HepG2 (cell line): ENCODE measurements around the gene PIK3C3. TPM values are rescaled to one million over a fixed set of nuclear protein-coding genes. Genes with fewer than 3 reads are reported as not detected.

ENCODE experiments used
- ATAC-seq: fragments of 200-7000 bp; cut with Tn5 transposase; 3 replicates; pipeline ENCODE4 v1.9.1; 2020; ENCODE audit warnings: mild to moderate bottlenecking, moderate library complexity
- BruUV-seq: library from RNA; stranded (reverse); fragments of 400-500 nt; replicated peaks from 2 replicates; lab custom pipeline; 2021; lab: Mats Ljungman, UMichigan
- CTCF ChIA-PET: fragments of 300-600 bp; formaldehyde crosslinking; extraction: SDS; loops from one replicate; lab custom pipeline; 2021; ENCODE audit warnings: low total read pairs, inconsistent platforms, low intra/inter-chr PET ratio; lab: Yijun Ruan, JAX
- POLR2A ChIA-PET: fragments of 350-600 bp; sonication (Branson Sonifier 250); formaldehyde crosslinking; loops from one replicate; lab custom pipeline; 2020; ENCODE audit warnings: antibody characterized with exemption, inconsistent platforms; lab: Yijun Ruan, JAX
- DNase-seq: peaks from one replicate; pipeline ENCODE4 v3.0.0-alpha.2; 2015; ENCODE audit warnings: low spot score
- FAIRE-seq: peaks from 3 replicates; lab custom pipeline; 2011; peaks lifted over from hg19 to GRCh38; lab: Jason Lieb, UNC
- H2AFZ ChIP-seq: one replicate; pipeline ENCODE4 v1.6.1; 2011; ENCODE audit warnings: low read length, inconsistent platforms
- H3K27ac ChIP-seq: fragments of 300-600 bp; 3 replicates; pipeline ENCODE4 v1.8.0; 2011; ENCODE audit warnings: mixed run types, mild to moderate bottlenecking, mixed read lengths, low read length, inconsistent platforms; ENCODE audit not compliant: insufficient read depth; ENCODE audit errors: extremely low read length
- H3K27me3 ChIP-seq, 2 experiments: fragments of 200-600 bp in 1 of 2; 2 replicates in 1 of 2; 3 replicates in 1 of 2; pipeline versions ENCODE4 v1.6.0 to v1.8.0; 2011; ENCODE audit warnings: low read length in 2 of 2, mild to moderate bottlenecking in 2 of 2, moderate library complexity in 2 of 2, inconsistent platforms in 1 of 2; ENCODE audit not compliant: insufficient read depth in 2 of 2, control insufficient read depth in 1 of 2
- H3K36me3 ChIP-seq, 2 experiments: fragments of 200-600 bp in 1 of 2; replicated peaks in 1 of 2; 2 replicates in 1 of 2; 3 replicates in 1 of 2; pipeline versions ENCODE4 v1.5.1 to v1.8.0; 2011; ENCODE audit warnings: low read length in 2 of 2, inconsistent platforms in 1 of 2; ENCODE audit not compliant: insufficient read depth in 2 of 2, control insufficient read depth in 1 of 2
- H3K4me1 ChIP-seq: 2 replicates; pipeline ENCODE4 v1.5.1; 2012; ENCODE audit warnings: low read length, inconsistent platforms; ENCODE audit not compliant: insufficient read depth
- H3K4me2 ChIP-seq: 2 replicates; pipeline ENCODE4 v1.6.0; 2011; ENCODE audit warnings: low read depth, low read length, inconsistent platforms
- H3K4me3 ChIP-seq, 3 experiments: fragments of 200-600 bp in 1 of 3; sonication (generic), shearing (Covaris generic) in 1 of 3; replicated peaks in 1 of 3; 2 replicates each; pipeline ENCODE4 v1.5.1; 2011 to 2016; ENCODE audit warnings: low read length in 3 of 3, inconsistent platforms in 2 of 3, low read depth in 2 of 3, mild to moderate bottlenecking in 2 of 3, control low read depth in 1 of 3, mixed read lengths in 1 of 3; ENCODE audit not compliant: insufficient read depth in 1 of 3
- H3K79me2 ChIP-seq: one replicate; pipeline ENCODE4 v1.6.1; 2011; ENCODE audit warnings: low read length, inconsistent platforms; ENCODE audit not compliant: insufficient read depth
- H3K9ac ChIP-seq: 2 replicates; pipeline ENCODE4 v1.6.0; 2011; ENCODE audit warnings: mild to moderate bottlenecking, low read depth, low read length, inconsistent platforms; ENCODE audit not compliant: insufficient read depth
- H3K9me3 ChIP-seq: 2 replicates; pipeline ENCODE4 v1.5.1; 2012; ENCODE audit warnings: mild to moderate bottlenecking, low read length
- H4K20me1 ChIP-seq: 2 replicates; pipeline ENCODE4 v1.6.0; 2011; ENCODE audit warnings: inconsistent platforms, mild to moderate bottlenecking, low read length, moderate library complexity; ENCODE audit not compliant: insufficient read depth
- BRD4 ChIP-seq: sonication (generic); formaldehyde crosslinking; IDR thresholded peaks from 2 replicates; pipeline ENCODE4 v1.4.0; 2020; ENCODE audit warnings: missing genetic modification reagents
- CENPT ChIP-seq: sonication (generic); formaldehyde crosslinking; IDR thresholded peaks from 2 replicates; pipeline ENCODE4 v1.8.0; 2022; ENCODE audit warnings: low read depth, mild to moderate bottlenecking, moderate library complexity, missing genetic modification reagents
- CREM ChIP-seq, 2 experiments: sonication (generic) in 1 of 2; formaldehyde crosslinking in 1 of 2; IDR thresholded peaks; 2 replicates each; pipeline versions ENCODE4 v1.4.0 to v1.6.1; 2016 to 2020; ENCODE audit warnings: antibody characterized with exemption in 1 of 2, mild to moderate bottlenecking in 1 of 2, missing genetic modification reagents in 1 of 2
- HMG20B ChIP-seq: conservative IDR thresholded peaks from 2 replicates; pipeline ENCODE4 v1.6.1; 2016; ENCODE audit warnings: missing genetic modification reagents, missing compliant biosample characterization
- HNF4A ChIP-seq: sonication (generic); formaldehyde crosslinking; IDR thresholded peaks from 2 replicates; pipeline ENCODE4 v1.4.0; 2020; ENCODE audit warnings: missing genetic modification reagents
- HNRNPL ChIP-seq: fragments of 200-400 bp; formaldehyde crosslinking; IDR thresholded peaks from 2 replicates; pipeline ENCODE4 v1.6.1; 2017; ENCODE audit warnings: mild to moderate bottlenecking, low read depth, low read length
- IKZF1 ChIP-seq: fragments of 450-650 bp; IDR thresholded peaks from 2 replicates; pipeline ENCODE4 v1.7.1; 2016
- SRF ChIP-seq: IDR thresholded peaks from 2 replicates; pipeline ENCODE4 v1.6.1; 2011; ENCODE audit warnings: mild to moderate bottlenecking, low read depth, low read length, moderate library complexity
- THAP11 ChIP-seq: IDR thresholded peaks from 2 replicates; pipeline ENCODE4 v1.6.1; 2016; ENCODE audit warnings: missing biosample characterization, missing genetic modification reagents
- TMF1 ChIP-seq: sonication (generic); formaldehyde crosslinking; IDR thresholded peaks from 2 replicates; pipeline ENCODE4 v1.8.1; 2022; ENCODE audit warnings: low read depth, missing genetic modification reagents
- UBTF ChIP-seq: sonication (generic); formaldehyde crosslinking; IDR thresholded peaks from 2 replicates; pipeline ENCODE4 v1.4.0; 2020; ENCODE audit warnings: mild to moderate bottlenecking, missing genetic modification reagents
- ZFP1 ChIP-seq: IDR thresholded peaks from 2 replicates; pipeline ENCODE4 v1.6.1; 2016
- ZNF12 ChIP-seq: sonication (generic); formaldehyde crosslinking; IDR thresholded peaks from 2 replicates; pipeline ENCODE4 v1.5.0; 2020; ENCODE audit warnings: missing genetic modification reagents
- ZNF781 ChIP-seq: sonication (generic); formaldehyde crosslinking; IDR thresholded peaks from 2 replicates; pipeline ENCODE4 v1.5.1; 2020; ENCODE audit warnings: borderline replicate concordance, mild to moderate bottlenecking, missing genetic modification reagents; ENCODE audit errors: not compliant biosample characterization
- ZNF839 ChIP-seq: sonication (generic); formaldehyde crosslinking; IDR thresholded peaks from 2 replicates; pipeline ENCODE4 v1.4.0; 2020; ENCODE audit warnings: missing genetic modification reagents, mild to moderate bottlenecking, borderline replicate concordance
- WGBS: methylation state at CpG from one replicate; pipeline ENCODE4 v1.1.6; 2017; ENCODE audit warnings: low lambda C conversion rate; 5-methylcytosine and 5-hydroxymethylcytosine counted together
- in situ Hi-C: cut with HindIII; loops from 2 replicates; pipeline ENCODE4 v1.10.0; 2017; ENCODE audit warnings: low pct_unique_long_range_greater_than_20kb; ENCODE audit not compliant: extremely low pct_ligation_motif_present
- intact Hi-C: fragments of 100-400 bp; cut with micrococcal nuclease; formaldehyde crosslinking; loops from one replicate; pipeline ENCODE4 v1.10.0; 2022; ENCODE audit not compliant: unreplicated experiment
- polyA plus RNA-seq, 8 experiments: library from polyadenylated mRNA; depleted of rRNA in 3 of 8; stranded (reverse) in 7 of 8; unstranded in 1 of 8; fragments of >200 nt; fragmentation: Illumina TruSeq in 4 of 8; extraction: Trizol in 4 of 8; gene quantifications; 2 replicates each; pipeline versions ENCODE4 v1.2.1 to v1.2.3, GENCODE V29; 2011 to 2016; ENCODE audit warnings: low read depth in 4 of 8, missing spikeins in 1 of 8, mixed read lengths in 1 of 8; ENCODE audit not compliant: insufficient read depth in 1 of 8
- total RNA-seq, 5 experiments: library from RNA; depleted of rRNA; stranded (reverse); fragments of >200 nt; fragmentation: Illumina TruSeq; extraction: Trizol; gene quantifications; 2 replicates each; pipeline ENCODE4 v1.2.3, GENCODE V29; 2016; ENCODE audit warnings: low read depth in 1 of 5

PIK3C3 gene
- total and polyA plus RNA-seq, 2 of the 13 experiments (the other 11 are each of a cell fraction or from before 2014, with no cell fraction given): 42.8 to 46.4 TPM

- POLR2A ChIA-PET: no interaction called here
These were observed 140.8 kb downstream of the PIK3C3 start for GRCh38 chr18:42095732-42096377.

GRCh38 chr18:42100248-42100647 lies 145.2 kb downstream of the PIK3C3 start:
- no peak overlapping the region for H3K27ac ChIP-seq
- ChIA-PET POLR2A (no interaction called here), CTCF (no interaction called here)
- no TSS peak for BruUV-seq
- no peak overlapping the region for H3K9ac ChIP-seq
- DNase-seq: no peak
- H3K9me3 ChIP-seq: no peaks in the 10 kb centered on the region
- H3K79me2 ChIP-seq: no peaks in the 10 kb centered on the region
- intact Hi-C loops (no loop called here), in situ Hi-C loops (loop anchor here (25.0 kb wide), 1 partner anchor 1162 kb away; no protein-coding TSS in a partner anchor)
- no peaks in the 10 kb centered on the region for H3K4me1 ChIP-seq
- 0% methylated on average over 1 of the region's 1 CpG for WGBS
- H3K4me3 ChIP-seq: no peak overlapping the region
- ATAC-seq: no peak
- no peaks in the 10 kb centered on the region for H4K20me1 ChIP-seq
- H3K27me3 ChIP-seq: no peaks in the 10 kb centered on the region
- no peaks in the 10 kb centered on the region for H3K36me3 ChIP-seq
- FAIRE-seq: no peak
- no peak overlapping the region for H3K4me2 ChIP-seq
- H2AFZ ChIP-seq: no peak overlapping the region
- TF ChIP-seq HNF4A (CRISPR knock-in tag) (no peak), ZFP1 (CRISPR knock-in tag) (no peak), ZNF781 (CRISPR knock-in tag) (no peak), SRF (no peak), TMF1 (CRISPR knock-in tag) (no peak), ZNF12 (no peak), ZNF839 (CRISPR knock-in tag) (no peak), HMG20B (no peak), IKZF1 (no peak), HNRNPL (no peak), BRD4 (CRISPR knock-in tag) (no peak), THAP11 (CRISPR knock-in tag) (no peak)

More at GRCh38 chr18:42095732-42096377, 140.8 kb downstream of the PIK3C3 start:
- CTCF ChIA-PET: no interaction called here
- H3K79me2 ChIP-seq: no peaks in the 10 kb centered on the region
- BruUV-seq: no TSS peak
- DNase-seq (no peak), FAIRE-seq (no peak), ATAC-seq (no peak)
- no peak overlapping the region for H3K4me3 ChIP-seq
- no peak overlapping the region for H3K9ac ChIP-seq
- no peaks in the 10 kb centered on the region for H3K9me3 ChIP-seq
- no peak overlapping the region for H3K27ac ChIP-seq
- no peaks in the 10 kb centered on the region for H4K20me1 ChIP-seq
- no peak overlapping the region for H3K4me2 ChIP-seq
- H3K27me3 ChIP-seq: no peaks in the 10 kb centered on the region
- H2AFZ ChIP-seq: no peak overlapping the region
- intact Hi-C loops: no loop called here
- no peak for TF ChIP-seq CENPT (CRISPR knock-in tag)
- no peak for TF ChIP-seq CREM (IDR thresholded peaks at IDR 0.05)
- no peak for TF ChIP-seq CREM (CRISPR knock-in tag; IDR thresholded peaks at IDR 0.05)
- no peak for TF ChIP-seq UBTF (CRISPR knock-in tag)
- in situ Hi-C loops: no loop called here
- H3K36me3 ChIP-seq: no peaks in the 10 kb centered on the region
- H3K4me1 ChIP-seq: no peaks in the 10 kb centered on the region
